MCF 10A (cell line): Measurements from ENCODE around the gene HDAC7. TPM values are rescaled to one million over a fixed set of nuclear protein-coding genes. Genes with fewer than 3 reads are reported as not detected.

Experiments
- BruUV-seq: library from RNA; stranded (reverse); fragments of 400-500 nt; replicated peaks from 2 replicates; lab custom pipeline; 2021; lab: Mats Ljungman, UMichigan
- CTCF ChIA-PET: fragments of 300-600 bp; sonication (Branson Sonifier 250); formaldehyde crosslinking; extraction: SDS; loops from one replicate; lab custom pipeline; 2021; ENCODE audit warnings: antibody characterized with exemption, inconsistent platforms; lab: Yijun Ruan, JAX
- POLR2A ChIA-PET: fragments of 300-600, 350-650 bp; sonication (Branson Sonifier 250); formaldehyde crosslinking; extraction: SDS; loops from one replicate; lab custom pipeline; 2020; ENCODE audit warnings: antibody characterized with exemption, inconsistent platforms; lab: Yijun Ruan, JAX
- DNase-seq: peaks from one replicate; pipeline ENCODE4 v3.0.0-alpha.2; 2018; ENCODE audit not compliant: unreplicated experiment
- H3K27ac Mint-ChIP-seq: one replicate; pipeline ENCODE4 v1.8.0; 2022; ENCODE audit warnings: mild to moderate bottlenecking, low read depth, mixed read lengths; ENCODE audit not compliant: unreplicated experiment
- H3K27me3 Mint-ChIP-seq: one replicate; pipeline ENCODE4 v1.8.0; 2022; ENCODE audit warnings: mixed read lengths; ENCODE audit not compliant: insufficient read depth, unreplicated experiment
- H3K36me3 Mint-ChIP-seq: one replicate; pipeline ENCODE4 v1.8.0; 2022; ENCODE audit warnings: mild to moderate bottlenecking, moderate library complexity, mixed read lengths; ENCODE audit not compliant: insufficient read depth, unreplicated experiment
- H3K4me1 Mint-ChIP-seq: one replicate; pipeline ENCODE4 v1.8.0; 2022; ENCODE audit warnings: mixed read lengths; ENCODE audit not compliant: insufficient read depth, unreplicated experiment
- H3K4me3 Mint-ChIP-seq: one replicate; pipeline ENCODE4 v1.8.0; 2022; ENCODE audit warnings: mild to moderate bottlenecking, moderate library complexity, mixed read lengths; ENCODE audit not compliant: unreplicated experiment
- H3K9me3 Mint-ChIP-seq: one replicate; pipeline ENCODE4 v1.8.0; 2022; ENCODE audit warnings: mixed read lengths; ENCODE audit not compliant: unreplicated experiment
- CTCF ChIP-seq: fragments of 200-600 bp; IDR thresholded peaks from one replicate; pipeline ENCODE4 v1.8.0; 2022; ENCODE audit warnings: antibody characterized with exemption, mild to moderate bottlenecking; ENCODE audit not compliant: unreplicated experiment
- intact Hi-C: fragments of 100-400 bp; cut with micrococcal nuclease; formaldehyde crosslinking; loops from 2 replicates; pipeline ENCODE4 v1.14.1; 2022
- total RNA-seq: library from RNA; stranded (reverse); gene quantifications from 2 replicates; pipeline ENCODE4 v1.2.3, GENCODE V29; 2022

HDAC7 gene
- total RNA-seq, 1 experiment from 2014 or later = 80.1 TPM

- ChIA-PET CTCF (interaction anchor here (0.6 to 1.6 kb wide), 11 partner anchors 13 to 91 kb away, joined by 3 to 6 read pairs (median 4); no protein-coding TSS in a partner anchor), POLR2A (interaction anchor here (0.6 to 1.7 kb wide), 8 partner anchors 31 to 106 kb away, joined by 3 to 8 read pairs (median 3); partner anchors contain the start of gene VDR)
- Mint-ChIP-seq H3K4me1 (peaks cover 38% of the 10 kb centered on the region), H3K36me3 (peaks cover 50% of the 10 kb centered on the region), H3K27ac (peak overlapping the region; percentile 44), H3K4me3 (peak overlapping the region; percentile 16), H3K9me3 (no peaks in the 10 kb centered on the region), H3K27me3 (no peaks in the 10 kb centered on the region)
- no TSS peak for BruUV-seq
- intact Hi-C loops = no loop called here
- DNase-seq = peak; percentile 93
- TF ChIP-seq CTCF = no peak
These were observed 39.0 kb upstream of the HDAC7 start for GRCh38 chr12:47858511-47859266.

- CTCF ChIA-PET = interaction anchor here (0.7 to 2.8 kb wide), 4 partner anchors 13 to 114 kb away, joined by 3 to 8 read pairs (median 6); partner anchors contain the start of gene VDR
- peaks cover 67% of the 10 kb centered on the region for H3K36me3 Mint-ChIP-seq
- intact Hi-C loops = no loop called here
- no peak for TF ChIP-seq CTCF
- POLR2A ChIA-PET = no interaction called here
- H3K27ac Mint-ChIP-seq = no peak overlapping the region
- H3K27me3 Mint-ChIP-seq = no peaks in the 10 kb centered on the region
- no peak for DNase-seq
- no peaks in the 10 kb centered on the region for H3K9me3 Mint-ChIP-seq
- H3K4me3 Mint-ChIP-seq = no peak overlapping the region
- no TSS peak for BruUV-seq
- H3K4me1 Mint-ChIP-seq = peaks cover 33% of the 10 kb centered on the region
These were observed 37.2 kb upstream of the HDAC7 start for GRCh38 chr12:47856721-47857575.

- TF ChIP-seq CTCF = no peak
- intact Hi-C loops = no loop called here
These were observed 36.4 kb upstream of the HDAC7 start for GRCh38 chr12:47856094-47856493.

More at GRCh38 chr12:47856094-47856493, 36.4 kb upstream of the HDAC7 start:
- no peak for DNase-seq
- no TSS peak for BruUV-seq
- Mint-ChIP-seq H3K4me3 (no peak overlapping the region), H3K27me3 (no peaks in the 10 kb centered on the region), H3K27ac (no peak overlapping the region), H3K36me3 (peaks cover 75% of the 10 kb centered on the region), H3K4me1 (peaks cover 25% of the 10 kb centered on the region), H3K9me3 (no peaks in the 10 kb centered on the region)
- ChIA-PET POLR2A (interaction anchor here (0.8 kb wide), 1 partner anchor 93 kb away, joined by 4 read pairs; no protein-coding TSS in a partner anchor), CTCF (interaction anchor here (0.9 to 6.2 kb wide), 4 partner anchors 17 to 113 kb away, joined by 3 to 35 read pairs (median 6); partner anchors contain the start of gene VDR)
